GM12875 (cell line): ENCODE results near the gene UBE2D2.

ENCODE experiments used
- H3K4me3 ChIP-seq: one replicate; pipeline ENCODE4 v1.5.1; 2011; ENCODE audit warnings: low read depth, low read length, control low read depth
- CTCF ChIP-seq: IDR thresholded peaks from 2 replicates; pipeline ENCODE4 v1.5.1; 2011; ENCODE audit warnings: low read depth, mild to moderate bottlenecking, control low read depth, inconsistent platforms, low read length, moderate library complexity, borderline replicate concordance; ENCODE audit not compliant: insufficient read depth

Gene UBE2D2

GRCh38 chr5:139660105-139660922 is 99.2 kb downstream of the UBE2D2 start:
- peak overlapping the region; percentile 38 for H3K4me3 ChIP-seq

DNA sequence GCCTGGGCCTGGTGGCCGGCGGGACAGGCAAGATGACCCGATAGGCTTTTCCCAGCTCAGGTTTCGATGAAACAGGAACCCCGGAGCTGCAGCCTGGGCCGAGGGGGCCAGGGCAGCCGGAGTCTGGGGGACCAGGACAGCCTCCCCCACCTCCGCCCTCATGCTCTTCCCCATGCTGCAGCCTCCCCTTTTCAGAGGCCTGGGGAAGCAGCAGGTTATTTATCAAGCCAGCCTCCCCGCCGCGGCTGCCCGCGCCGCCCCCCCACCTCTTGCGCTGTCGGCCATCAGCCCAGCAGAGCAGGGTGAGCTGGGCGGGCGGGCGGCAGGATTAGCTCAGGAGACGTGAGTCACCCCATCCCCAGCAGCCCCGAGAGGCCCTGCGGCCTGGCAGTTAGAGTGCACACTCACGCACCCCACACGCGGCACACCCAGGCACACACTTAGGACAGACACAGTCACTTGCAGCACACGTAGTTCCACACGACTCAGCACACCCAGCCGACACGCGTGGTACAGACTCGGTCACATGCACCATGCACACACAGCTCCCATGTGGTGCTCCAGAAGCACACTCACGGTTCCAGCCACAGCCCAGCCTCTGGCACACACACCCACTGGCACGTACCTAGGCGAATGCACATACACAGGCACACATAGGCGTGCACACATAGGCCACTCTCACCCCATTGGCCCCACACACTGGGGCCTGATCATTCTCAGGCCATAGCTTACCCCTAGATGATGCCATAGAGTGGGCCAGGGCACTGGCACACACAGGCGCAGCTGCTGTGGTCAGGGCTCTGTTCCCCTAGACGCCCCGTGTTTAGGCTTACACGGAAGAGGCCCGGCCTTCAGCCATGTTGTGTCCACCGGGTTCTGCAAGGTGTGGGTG is 100.0 kb downstream of the UBE2D2 start:
- no peak for TF ChIP-seq CTCF
- peak overlapping the region; percentile 19 for H3K4me3 ChIP-seq

More at GRCh38 chr5:139660105-139660922, 99.2 kb downstream of the UBE2D2 start:
- no peak for TF ChIP-seq CTCF

GRCh38 chr5:139662617-139663016 is 101.5 kb downstream of the UBE2D2 start:
- no peak overlapping the region for H3K4me3 ChIP-seq

GRCh38 chr5:139663207-139664085 is 102.3 kb downstream of the UBE2D2 start:
- no peak overlapping the region for H3K4me3 ChIP-seq
- TF ChIP-seq CTCF: no peak

More at GRCh38 chr5:139662617-139663016, 101.5 kb downstream of the UBE2D2 start:
- TF ChIP-seq CTCF: no peak

GRCh38 chr5:139664086-139664693 is 103.1 kb downstream of the UBE2D2 start:
- TF ChIP-seq CTCF: no peak
- no peak overlapping the region for H3K4me3 ChIP-seq

DNA sequence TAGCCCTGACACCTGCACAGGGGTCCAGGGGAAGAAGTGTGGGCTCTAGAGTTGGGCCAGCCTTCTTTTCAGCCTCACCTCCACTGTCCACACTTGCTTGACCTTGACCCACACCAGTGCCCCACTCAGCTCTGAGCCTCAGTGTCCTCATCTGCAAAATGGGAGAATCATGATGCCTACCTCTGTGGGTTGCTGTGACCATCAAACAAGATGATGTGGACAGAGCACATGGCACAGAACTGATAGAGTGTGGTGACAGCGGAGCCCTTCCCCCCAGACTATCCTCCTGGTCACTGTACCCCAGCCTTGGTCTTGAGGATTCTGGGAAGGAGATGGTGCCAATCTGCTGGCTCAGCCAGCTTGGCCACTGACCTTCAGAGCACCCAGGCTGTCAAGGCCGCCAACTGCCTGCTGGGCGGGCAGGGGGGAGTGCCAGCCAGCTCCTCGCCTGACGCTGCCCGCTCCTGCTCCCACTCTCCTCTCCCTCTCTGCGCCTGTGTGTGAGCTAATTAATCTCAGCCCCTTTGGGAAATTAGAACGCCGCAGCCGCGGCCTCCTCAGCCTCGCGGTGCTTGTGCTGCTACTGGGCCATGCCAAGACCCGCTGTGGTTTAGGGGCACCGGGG is 103.7 kb downstream of the UBE2D2 start:
- H3K4me3 ChIP-seq: no peak overlapping the region
- no peak for TF ChIP-seq CTCF
